Measurements from ENCODE around the gene GSTO2. TPM values are rescaled to one million over a fixed set of nuclear protein-coding genes. Genes with fewer than 3 reads are reported as not detected.

The GSTO2 gene
- total RNA-seq, 1 donor from 2014 or later = 2.0 TPM

GRCh38 chr10:104337521-104337984 lies 68.6 kb downstream of the GSTO2 start:
- no peak for DNase-seq (ENCODE audit: extremely low read depth, low read depth, low spot score)

GRCh38 chr10:104337985-104338735 lies 69.2 kb downstream of the GSTO2 start, which contains the start of gene ITPRIP:
TSS of gene ITPRIP (minus strand) at chr10:104338465. CDS start at chr10:104316051, 22,414 bp downstream.
- DNase-seq (ENCODE audit: extremely low read depth, low read depth, low spot score) = no peak

GRCh38 chr10:104339469-104340110 lies 70.6 kb downstream of the GSTO2 start:
- DNase-seq (ENCODE audit: extremely low read depth, low read depth, low spot score) = no peak

- no peak for DNase-seq (ENCODE audit: extremely low read depth, low read depth, low spot score)
These were observed 71.1 kb downstream of the GSTO2 start for GRCh38 chr10:104340111-104340526.

- DNase-seq (ENCODE audit: extremely low read depth, low read depth, low spot score) = no peak
These were observed 71.7 kb downstream of the GSTO2 start for GRCh38 chr10:104340641-104341040.

GRCh38 chr10:104342941-104343411 lies 74.0 kb downstream of the GSTO2 start:
- DNase-seq (ENCODE audit: extremely low read depth, low read depth, low spot score) = no peak

GRCh38 chr10:104344219-104344618 lies 75.2 kb downstream of the GSTO2 start:
- DNase-seq (ENCODE audit: extremely low read depth, low read depth, low spot score) = no peak

GRCh38 chr10:104345515-104345914 lies 76.5 kb downstream of the GSTO2 start:
- DNase-seq (ENCODE audit: extremely low read depth, low read depth, low spot score) = no peak

GRCh38 chr10:104345941-104346340 lies 77.0 kb downstream of the GSTO2 start:
- no peak for DNase-seq (ENCODE audit: extremely low read depth, low read depth, low spot score)

GRCh38 chr10:104347295-104348045 lies 78.5 kb downstream of the GSTO2 start:
- no peak for DNase-seq (ENCODE audit: extremely low read depth, low read depth, low spot score)

GRCh38 chr10:104348601-104349000 lies 79.6 kb downstream of the GSTO2 start:
- no peak for DNase-seq (ENCODE audit: extremely low read depth, low read depth, low spot score)

- no peak for DNase-seq (ENCODE audit: extremely low read depth, low read depth, low spot score)
These were observed 80.7 kb downstream of the GSTO2 start for GRCh38 chr10:104349623-104350126.

- no peak for DNase-seq (ENCODE audit: extremely low read depth, low read depth, low spot score)
These were observed 81.2 kb downstream of the GSTO2 start for GRCh38 chr10:104350127-104350635.

GRCh38 chr10:104351061-104351702 lies 82.2 kb downstream of the GSTO2 start:
- DNase-seq (ENCODE audit: extremely low read depth, low read depth, low spot score) = no peak

- no peak for DNase-seq (ENCODE audit: extremely low read depth, low read depth, low spot score)
These were observed 82.9 kb downstream of the GSTO2 start for GRCh38 chr10:104351919-104352318.

GRCh38 chr10:104353325-104354048 lies 84.5 kb downstream of the GSTO2 start, which contains the start of gene CFAP58:
TSS of gene CFAP58 (plus strand) at chr10:104353833. CDS start at chr10:104353898, 65 bp downstream.
- DNase-seq (ENCODE audit: extremely low read depth, low read depth, low spot score) = no peak
